Esophagus muscularis mucosa (tissue), 4 donors: ENCODE results near the gene PRDX4. TPM values are rescaled to one million over a fixed set of nuclear protein-coding genes. Genes with fewer than 3 reads are reported as not detected.

ENCODE experiments used
- total RNA-seq, 4 donors: library from RNA; depleted of rRNA; stranded (reverse); fragments of >200 nt; gene quantifications; one replicate each; pipeline versions ENCODE4 v1.1.0 to v1.2.1, GENCODE V29; 2016

The PRDX4 gene
- total RNA-seq, 4 donors from 2014 or later = 64.6 to 120 (median 90.3) TPM

Other genes with a start within 250 kb of the PRDX4 start
- gene ACOT9, start 75.8 kb downstream of the PRDX4 start, total RNA-seq = 10 to 100 TPM; 46.3 to 63.8 (median 52.3) TPM
- 100 to 1,000 TPM; 152 to 621 (median 206) TPM for gene SAT1, start 115.7 kb downstream of the PRDX4 start, total RNA-seq
- gene APOO, start 240.4 kb downstream of the PRDX4 start, total RNA-seq = 10 to 100 TPM in 1 of 4 donors, 1 to 10 TPM in 3; 7.5 to 10.2 (median 9.5) TPM
- under 1 TPM in 1 of 4 donors, not detected in 3; 0.29 TPM for gene CXorf58, start 240.5 kb downstream of the PRDX4 start, total RNA-seq